Endothelial cell of umbilical vein (primary cell): ENCODE data around the gene RTEL1. TPM values are rescaled to one million over a fixed set of nuclear protein-coding genes. Genes with fewer than 3 reads are reported as not detected.

Source experiments
- BruUV-seq: library from RNA; stranded (reverse); fragments of 400-500 nt; replicated peaks from 2 replicates; lab custom pipeline; 2021; lab: Mats Ljungman, UMichigan
- CTCF ChIA-PET: fragments of 300-600, 350-600 bp; sonication (Branson Sonifier 250); formaldehyde crosslinking; loops from one replicate; lab custom pipeline; 2021; ENCODE audit warnings: antibody characterized with exemption, inconsistent platforms; lab: Charles Lee
- POLR2A ChIA-PET: fragments of 300-600, 350-600 bp; sonication (Branson Sonifier 250); formaldehyde crosslinking; loops from one replicate; lab custom pipeline; 2021; ENCODE audit warnings: antibody characterized with exemption, inconsistent platforms; lab: Charles Lee
- DNase-seq: peaks from one replicate; pipeline ENCODE4 v3.0.0-alpha.2; 2011; ENCODE audit warnings: low read depth, low spot score
- FAIRE-seq: peaks from 2 replicates; lab custom pipeline; 2011; peaks lifted over from hg19 to GRCh38; lab: Jason Lieb, UNC
- H2AFZ ChIP-seq: 2 replicates; pipeline ENCODE4 v1.6.0; 2012; ENCODE audit warnings: low read depth, low read length, control low read depth, inconsistent platforms
- H3K27ac ChIP-seq: 2 replicates; pipeline ENCODE4 v1.5.1; 2011; ENCODE audit warnings: low read depth, mild to moderate bottlenecking, control low read depth, low read length, moderate library complexity; ENCODE audit not compliant: insufficient read depth
- H3K27me3 ChIP-seq, 2 experiments: 2 replicates each; pipeline versions ENCODE4 v1.6.0 to v1.6.1; 2011; ENCODE audit warnings: low read length in 2 of 2, mixed read lengths in 1 of 2; ENCODE audit not compliant: control insufficient read depth in 2 of 2, insufficient read depth in 2 of 2
- H3K36me3 ChIP-seq, 2 experiments: 2 replicates in 1 of 2; 3 replicates in 1 of 2; pipeline ENCODE4 v1.5.1; 2011; ENCODE audit warnings: low read length in 2 of 2, mild to moderate bottlenecking in 1 of 2, moderate library complexity in 1 of 2; ENCODE audit not compliant: control insufficient read depth in 2 of 2, insufficient read depth in 2 of 2; ENCODE audit errors: extremely low read depth in 1 of 2
- H3K4me1 ChIP-seq: 3 replicates; pipeline ENCODE4 v1.5.1; 2011; ENCODE audit warnings: mild to moderate bottlenecking, low read length; ENCODE audit not compliant: control insufficient read depth, insufficient read depth; ENCODE audit errors: extremely low read depth
- H3K4me2 ChIP-seq: 2 replicates; pipeline ENCODE4 v1.6.1; 2011; ENCODE audit warnings: low read length, control low read depth, mixed read lengths; ENCODE audit not compliant: insufficient read depth
- H3K4me3 ChIP-seq, 3 experiments: fragments of 200-600 bp in 1 of 3; sonication (generic), shearing (Covaris generic) in 1 of 3; replicated peaks in 1 of 3; 2 replicates each; pipeline ENCODE4 v1.5.1; 2011 to 2016; ENCODE audit warnings: control low read depth in 3 of 3, low read length in 3 of 3, mild to moderate bottlenecking in 2 of 3, inconsistent platforms in 1 of 3, low read depth in 1 of 3, moderate library complexity in 1 of 3; ENCODE audit not compliant: insufficient read depth in 1 of 3
- H3K79me2 ChIP-seq: 2 replicates; pipeline ENCODE4 v1.6.0; 2012; ENCODE audit warnings: low read length, inconsistent platforms; ENCODE audit not compliant: control insufficient read depth, insufficient read depth
- H3K9ac ChIP-seq: replicated peaks from 2 replicates; pipeline ENCODE3; 2011; ENCODE audit warnings: low read length, control low read depth; ENCODE audit not compliant: insufficient read depth; ENCODE audit errors: extremely low read depth
- H3K9me1 ChIP-seq: replicated peaks from 3 replicates; pipeline ENCODE4 v1.6.0; 2011; ENCODE audit warnings: mild to moderate bottlenecking, low read length; ENCODE audit not compliant: control insufficient read depth, insufficient read depth; ENCODE audit errors: extremely low read depth
- H3K9me3 ChIP-seq: replicated peaks from 2 replicates; pipeline ENCODE4 v1.5.1; 2012; ENCODE audit warnings: low read length, inconsistent platforms; ENCODE audit not compliant: control insufficient read depth, insufficient read depth
- H4K20me1 ChIP-seq: replicated peaks from 2 replicates; pipeline ENCODE3; 2011; ENCODE audit warnings: mild to moderate bottlenecking, low read length; ENCODE audit not compliant: control insufficient read depth, insufficient read depth; ENCODE audit errors: extremely low read depth
- CTCF ChIP-seq, 2 donors: IDR thresholded peaks; 1 replicate in 1 of 2; 2 replicates in 1 of 2; pipeline ENCODE4 v1.5.1; 2011; ENCODE audit warnings: low read length in 2 of 2, mild to moderate bottlenecking in 2 of 2, moderate library complexity in 2 of 2, control low read depth in 1 of 2, inconsistent platforms in 1 of 2, low read depth in 1 of 2; ENCODE audit not compliant: insufficient read depth in 1 of 2; ENCODE audit errors: extremely low read depth in 1 of 2
- EZH2 ChIP-seq: IDR thresholded peaks from 2 replicates; pipeline ENCODE4 v1.6.1; 2012; ENCODE audit warnings: borderline replicate concordance, low read depth, mild to moderate bottlenecking, moderate library complexity, low read length, inconsistent platforms; ENCODE audit not compliant: severe bottlenecking
- FOS ChIP-seq: IDR thresholded peaks from 2 replicates; pipeline ENCODE4 v1.6.1; 2011; ENCODE audit warnings: mild to moderate bottlenecking, low read length, moderate library complexity, borderline replicate concordance; ENCODE audit not compliant: insufficient read depth
- GATA2 ChIP-seq: IDR thresholded peaks from 2 replicates; pipeline ENCODE4 v1.7.0; 2011; ENCODE audit warnings: low read depth, mild to moderate bottlenecking, moderate library complexity, mixed read lengths, low read length; ENCODE audit not compliant: insufficient read length, insufficient read depth
- JUN ChIP-seq: IDR thresholded peaks from 2 replicates; pipeline ENCODE4 v1.6.1; 2011; ENCODE audit warnings: borderline replicate concordance, low read depth; ENCODE audit not compliant: insufficient read length, insufficient read depth
- MAX ChIP-seq: IDR thresholded peaks from 2 replicates; pipeline ENCODE4 v1.6.1; 2011; ENCODE audit not compliant: insufficient read depth, insufficient read length
- MYC ChIP-seq: IDR thresholded peaks from one replicate; pipeline ENCODE4 v1.6.1; 2011; ENCODE audit warnings: mild to moderate bottlenecking, low read depth, low read length
- POLR2A ChIP-seq: IDR thresholded peaks from 2 replicates; pipeline ENCODE4 v1.6.1; 2012; ENCODE audit warnings: low read depth, mild to moderate bottlenecking, control low read depth, low read length
- POLR2AphosphoS5 ChIP-seq: IDR thresholded peaks from 2 replicates; pipeline ENCODE4 v1.6.1; 2012; ENCODE audit warnings: low read depth, mild to moderate bottlenecking, control low read depth, low read length, moderate library complexity; ENCODE audit not compliant: insufficient read depth
- dilution Hi-C: fragments of 300-500 bp; cut with MboI; formaldehyde crosslinking; loops from one replicate; pipeline ENCODE4 v1.15.0; 2019; ENCODE audit warnings: low sequenced_read_pairs; ENCODE audit not compliant: extremely low pct_ligation_motif_present
- intact Hi-C: fragments of 100-400 bp; cut with micrococcal nuclease; formaldehyde crosslinking; loops from one replicate; pipeline ENCODE4 v1.10.0; 2022
- polyA plus RNA-seq, 4 experiments: library from polyadenylated mRNA; depleted of rRNA in 3 of 4; stranded (reverse) in 3 of 4; unstranded in 1 of 4; fragments of >200 nt; gene quantifications; 2 replicates each; pipeline versions ENCODE4 v1.2.1 to v1.2.3, GENCODE V29; 2011 to 2012; ENCODE audit warnings: missing spikeins in 1 of 4
- total RNA-seq: library from RNA; stranded (reverse); gene quantifications from 2 replicates; pipeline ENCODE4 v1.2.3, GENCODE V29; 2021

Gene RTEL1
- total and polyA plus RNA-seq, 2 donors (not counting 3 experiments of a cell fraction or from before 2014, with no cell fraction given) = 17.0 to 44.9 TPM

- Histone ChIP-seq H3K9ac (no peak overlapping the region), H3K4me1 (no peaks in the 10 kb centered on the region), H3K27ac (no peak overlapping the region), H2AFZ (no peak overlapping the region), H3K36me3 (peaks cover 8 to 12% of the 10 kb centered on the region in 2 experiments), H3K9me3 (no peaks in the 10 kb centered on the region), H3K27me3 (no peaks in the 10 kb centered on the region), H3K9me1 (no peaks in the 10 kb centered on the region), H3K79me2 (peaks cover 29% of the 10 kb centered on the region), H3K4me2 (no peak overlapping the region), H4K20me1 (no peaks in the 10 kb centered on the region), H3K4me3 (no peak overlapping the region)
- DNase-seq = no peak
- BruUV-seq = no TSS peak
- TF ChIP-seq POLR2A = no peak
- TF ChIP-seq JUN = no peak
- no peak for TF ChIP-seq MAX
- TF ChIP-seq POLR2AphosphoS5 = no peak
- TF ChIP-seq GATA2 = no peak
- no peak for TF ChIP-seq FOS
- no peak for TF ChIP-seq EZH2
- TF ChIP-seq CTCF (IDR thresholded peaks at IDR 0.05; ENCODE audit: extremely low read depth in 1 of 2, insufficient read depth in 1 of 2, low read depth in 1 of 2, low read length in 2 of 2) = no peak
- TF ChIP-seq MYC = no peak
- ChIA-PET CTCF (no interaction called here), POLR2A (no interaction called here)
- no peak for FAIRE-seq
- dilution Hi-C loops = no loop called here
- intact Hi-C loops = no loop called here
Measured at GRCh38 chr20:63619505-63619904, 38.6 kb upstream of the RTEL1 start.
